HG03045 (cell line): ENCODE results near the gene THOC6.

ENCODE experiments used
- ATAC-seq: cut with Tn5 transposase; IDR thresholded peaks from one replicate; pipeline ENCODE4 v1.9.1; 2021; ENCODE audit warnings: mild to moderate bottlenecking, moderate library complexity; ENCODE audit not compliant: unreplicated experiment

THOC6 gene

DNA sequence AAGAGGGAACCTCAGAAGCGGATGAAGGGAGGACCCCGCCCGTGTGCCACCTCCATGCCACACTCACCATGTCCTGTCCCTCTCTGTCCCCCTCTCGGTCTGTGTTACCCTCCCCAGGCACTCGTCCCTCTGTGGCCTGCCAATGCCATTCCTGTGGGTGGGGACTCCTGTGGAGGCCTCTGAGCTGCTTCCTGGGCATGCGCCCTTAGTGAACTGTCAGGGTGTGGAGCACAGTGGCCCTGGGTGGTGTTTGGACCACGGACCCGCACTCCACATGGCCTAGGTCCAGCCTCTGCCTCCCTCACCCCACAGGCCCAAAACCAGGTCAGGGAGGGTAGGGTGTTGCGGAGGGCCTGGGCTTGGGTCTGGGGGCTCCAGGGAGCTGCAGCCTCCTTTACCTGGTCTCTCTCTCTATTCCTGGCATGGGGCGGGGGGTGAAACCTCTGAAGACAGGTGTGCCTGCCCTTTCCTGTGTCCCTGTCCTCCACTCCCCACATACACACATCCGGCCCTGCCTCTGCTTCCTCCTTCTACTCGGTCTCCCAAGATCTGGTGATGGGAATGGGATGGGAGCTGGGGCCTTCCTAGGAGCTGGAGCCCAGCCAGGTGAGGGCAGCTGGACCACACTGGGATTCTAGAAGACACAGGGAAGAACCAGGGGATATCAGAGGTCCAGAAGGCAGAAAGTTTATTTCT is 32.1 kb upstream of the THOC6 start:
- no peak for ATAC-seq

GRCh38 chr16:2992383-2993081 is 31.3 kb upstream of the THOC6 start:
- ATAC-seq: no peak

DNA sequence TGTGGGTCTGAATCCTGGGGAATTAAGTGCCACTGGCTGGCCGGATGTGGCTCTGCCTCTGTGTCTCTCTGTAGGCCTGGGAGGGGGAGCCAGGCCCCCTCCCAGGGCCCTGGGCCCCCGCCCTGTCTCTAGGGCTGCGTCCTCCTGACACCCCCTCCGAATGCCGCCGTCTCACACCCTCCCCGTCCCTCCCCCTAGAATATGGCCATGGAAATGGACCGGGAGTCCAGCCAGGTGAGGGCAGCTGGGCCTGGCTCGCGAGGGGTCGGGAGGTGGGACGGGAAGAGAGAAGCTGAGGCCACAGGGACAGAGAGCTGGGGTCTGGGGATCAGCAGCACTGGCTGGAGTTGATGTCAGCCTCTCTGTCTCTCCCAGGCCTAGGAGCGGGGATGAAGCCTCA is 27.5 kb upstream of the THOC6 start:
- no peak for ATAC-seq

DNA sequence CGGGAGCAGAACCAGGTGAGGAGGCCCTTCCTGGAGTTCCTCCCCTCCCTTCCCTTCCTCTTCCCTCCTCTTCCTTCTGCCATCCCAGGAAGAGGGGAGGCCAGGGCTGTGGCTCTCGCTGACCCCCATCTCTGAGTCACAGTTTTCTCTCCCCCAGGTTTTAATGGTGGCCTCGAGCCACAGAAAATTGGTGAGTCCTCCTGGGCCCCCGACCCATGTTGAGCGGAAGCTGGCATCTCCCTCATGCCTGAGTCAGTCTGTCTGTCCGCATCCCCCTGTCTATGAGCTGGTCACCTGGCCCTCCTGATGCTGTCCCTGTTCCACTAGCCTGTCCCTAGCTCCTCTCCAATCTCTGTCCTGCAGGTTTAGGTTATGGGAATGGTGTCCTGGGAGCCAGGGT is 23.9 kb upstream of the THOC6 start:
- ATAC-seq: no peak

- ATAC-seq: no peak
Measured at GRCh38 chr16:3000540-3000939, 23.3 kb upstream of the THOC6 start.

GRCh38 chr16:3001316-3001715 is 22.5 kb upstream of the THOC6 start:
- ATAC-seq: no peak

DNA sequence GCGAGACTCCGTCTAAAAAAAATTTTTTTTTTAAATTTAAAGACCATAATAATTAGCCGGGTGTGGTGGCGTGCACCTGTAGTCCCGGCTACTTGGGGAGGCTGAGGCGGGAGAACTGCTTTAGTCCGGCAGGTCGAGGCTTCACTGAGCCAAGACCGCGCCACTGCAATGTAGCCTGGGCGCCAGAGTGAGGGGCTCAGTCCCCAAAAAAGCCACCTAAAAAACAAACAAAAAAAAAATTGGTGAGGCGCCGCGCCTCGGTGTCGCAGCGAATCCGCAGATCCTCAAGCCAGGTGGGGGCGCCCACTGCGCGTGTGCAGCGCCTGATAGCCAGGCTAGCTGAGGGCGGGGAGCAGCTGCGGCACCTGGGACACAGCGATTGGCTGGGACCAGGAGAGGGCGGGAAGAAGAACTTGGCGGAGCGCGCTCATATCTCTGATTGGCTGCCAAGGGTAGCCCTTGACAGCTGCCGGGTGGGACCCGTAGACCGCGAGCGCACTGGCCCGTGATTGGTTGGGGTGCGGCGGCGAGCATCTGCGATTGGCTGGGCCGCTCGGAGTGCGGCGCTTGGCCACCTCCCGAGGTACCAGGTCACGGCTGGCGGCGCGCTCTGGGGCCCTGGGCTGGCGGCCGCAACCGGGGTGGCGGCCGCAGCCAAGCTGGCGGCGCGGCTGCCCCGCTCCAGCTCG is 20.1 kb upstream of the THOC6 start:
- ATAC-seq: peak; percentile 96

DNA sequence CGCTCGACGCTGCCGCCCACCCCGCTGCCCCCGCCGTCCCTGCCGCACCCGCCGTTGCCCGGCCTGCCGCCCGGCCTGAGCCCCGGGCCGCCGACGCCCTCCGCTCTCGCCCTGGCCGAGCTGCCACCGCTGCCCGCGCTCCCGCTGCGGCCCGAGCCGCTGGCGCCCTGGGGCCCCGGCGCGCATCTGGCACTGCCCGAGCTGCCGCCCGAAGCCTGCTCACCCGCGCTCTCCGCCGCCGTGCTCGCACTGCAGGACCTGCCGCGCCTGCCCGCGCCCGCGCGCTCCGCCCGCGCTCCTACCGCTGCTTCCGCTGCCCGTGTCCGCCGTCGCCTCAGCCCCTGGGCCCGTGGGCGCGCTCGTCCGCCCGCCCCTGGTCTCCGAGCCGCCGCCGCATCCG is 19.5 kb upstream of the THOC6 start:
- ATAC-seq: peak; percentile 18

DNA sequence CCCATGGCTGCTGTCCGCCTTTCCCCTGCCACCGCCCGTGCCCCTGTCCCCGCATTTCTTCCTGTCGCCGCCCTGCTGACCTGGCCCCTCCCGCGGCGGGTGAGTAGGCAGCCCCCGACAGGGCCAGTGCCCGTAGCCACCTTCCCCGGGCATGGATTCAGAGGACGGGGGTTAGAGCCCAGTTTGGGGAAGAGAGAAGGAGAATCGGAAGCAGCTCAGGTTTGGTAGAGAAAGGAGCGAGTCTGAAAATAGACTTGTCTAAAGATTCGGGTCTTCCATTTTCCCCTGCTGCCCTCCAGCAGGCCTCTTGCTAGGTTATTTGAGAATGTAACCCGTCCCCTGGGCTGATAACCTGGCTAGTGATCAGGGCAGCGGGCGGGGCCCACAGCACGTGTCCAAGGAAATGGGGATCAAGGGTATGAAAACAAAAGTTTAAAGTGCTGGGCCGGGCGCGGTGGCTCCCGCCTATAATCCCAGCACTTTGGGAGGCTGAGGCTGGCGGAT is 19.0 kb upstream of the THOC6 start:
- no peak for ATAC-seq

- no peak for ATAC-seq
Measured at GRCh38 chr16:3007059-3007956, 16.5 kb upstream of the THOC6 start.

- no peak for ATAC-seq
Measured at GRCh38 chr16:3007957-3008689, 15.7 kb upstream of the THOC6 start.

DNA sequence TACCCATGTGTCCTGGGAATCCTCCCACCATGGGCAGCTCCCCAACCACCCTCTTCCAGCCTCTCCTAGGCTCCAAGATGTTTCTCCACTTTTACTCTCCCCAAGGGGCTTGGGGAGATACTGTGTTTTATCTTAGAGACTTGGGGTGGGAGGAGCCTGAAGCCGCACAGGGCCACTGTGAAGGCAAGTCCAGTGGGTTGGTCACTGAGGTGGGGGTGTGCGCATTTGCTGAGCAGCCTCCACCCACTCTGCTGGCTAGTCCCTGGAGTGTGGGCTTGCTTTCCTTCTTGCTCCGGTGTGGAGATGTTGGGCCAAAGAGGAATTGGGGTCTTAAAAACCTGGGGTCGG is 15.2 kb upstream of the THOC6 start:
- no peak for ATAC-seq

GRCh38 chr16:3009568-3010390 is 14.1 kb upstream of the THOC6 start:
- ATAC-seq: no peak

GRCh38 chr16:3010510-3010909 is 13.3 kb upstream of the THOC6 start:
- ATAC-seq: no peak

DNA sequence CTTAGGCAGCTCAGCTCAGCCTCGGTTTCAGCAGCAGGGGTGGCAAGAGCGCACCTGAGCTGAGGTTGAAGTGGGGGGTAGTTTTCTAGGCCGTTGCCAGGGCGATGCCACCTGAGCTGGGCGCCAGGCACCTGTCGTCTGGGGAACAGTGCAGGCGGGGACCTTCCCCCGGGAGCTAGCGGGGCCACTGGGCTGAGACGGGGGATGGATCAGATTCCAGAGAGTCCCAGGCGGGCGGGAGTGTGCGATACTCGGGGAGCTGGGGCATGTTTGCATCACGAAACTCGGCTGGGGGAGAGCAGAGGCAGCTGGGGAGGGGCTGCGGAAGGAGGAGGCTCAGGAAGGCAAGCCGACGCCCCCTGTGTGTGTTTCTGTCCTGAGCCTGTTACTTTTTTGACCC is 11.6 kb upstream of the THOC6 start:
- no peak for ATAC-seq

DNA sequence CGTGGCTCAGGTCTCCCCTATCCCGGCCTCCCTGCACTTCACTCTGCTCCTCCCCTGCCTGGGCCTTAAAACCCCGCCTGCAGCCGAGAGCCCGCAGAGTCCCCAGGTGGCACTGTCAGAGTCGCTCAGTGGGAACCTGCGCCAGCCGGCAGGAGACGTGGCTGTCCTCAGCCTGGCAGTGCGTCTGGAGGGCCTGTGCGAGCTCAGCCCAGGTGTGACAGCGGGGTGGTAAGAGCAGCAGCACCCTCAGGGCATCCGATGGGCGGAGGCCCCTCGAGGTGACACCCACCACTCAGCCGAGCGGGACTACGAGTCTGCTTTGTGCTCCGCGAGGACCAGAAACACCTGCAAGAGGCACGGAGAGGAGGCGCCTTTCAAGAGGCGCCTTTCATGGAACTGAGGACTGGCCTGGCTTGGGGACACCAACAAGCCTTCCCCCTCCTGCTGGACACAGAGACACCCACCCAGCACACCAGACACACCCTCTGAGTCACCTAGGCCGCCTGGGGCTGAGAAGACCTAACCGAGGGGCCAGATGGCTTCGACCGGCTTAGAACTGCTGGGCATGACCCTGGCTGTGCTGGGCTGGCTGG is 10.9 kb upstream of the THOC6 start, which contains the start of gene CLDN9:
CLDN9 (plus strand) TSS at position 96 of the 593 bp plus-strand sequence; CDS start at position 536, 440 bp downstream.
- ATAC-seq: no peak

DNA sequence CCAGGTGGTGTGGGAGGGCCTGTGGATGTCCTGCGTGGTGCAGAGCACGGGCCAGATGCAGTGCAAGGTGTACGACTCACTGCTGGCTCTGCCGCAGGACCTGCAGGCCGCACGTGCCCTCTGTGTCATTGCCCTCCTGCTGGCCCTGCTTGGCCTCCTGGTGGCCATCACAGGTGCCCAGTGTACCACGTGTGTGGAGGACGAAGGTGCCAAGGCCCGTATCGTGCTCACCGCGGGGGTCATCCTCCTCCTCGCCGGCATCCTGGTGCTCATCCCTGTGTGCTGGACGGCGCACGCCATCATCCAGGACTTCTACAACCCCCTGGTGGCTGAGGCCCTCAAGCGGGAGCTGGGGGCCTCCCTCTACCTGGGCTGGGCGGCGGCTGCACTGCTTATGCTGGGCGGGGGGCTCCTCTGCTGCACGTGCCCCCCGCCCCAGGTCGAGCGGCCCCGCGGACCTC is 10.3 kb upstream of the THOC6 start:
- no peak for ATAC-seq

- no peak for ATAC-seq
Measured at GRCh38 chr16:3013998-3014690, 9.7 kb upstream of the THOC6 start.
